ENCODE measurements around the gene EVA1B.

- TF ChIP-seq, protein P1, sequence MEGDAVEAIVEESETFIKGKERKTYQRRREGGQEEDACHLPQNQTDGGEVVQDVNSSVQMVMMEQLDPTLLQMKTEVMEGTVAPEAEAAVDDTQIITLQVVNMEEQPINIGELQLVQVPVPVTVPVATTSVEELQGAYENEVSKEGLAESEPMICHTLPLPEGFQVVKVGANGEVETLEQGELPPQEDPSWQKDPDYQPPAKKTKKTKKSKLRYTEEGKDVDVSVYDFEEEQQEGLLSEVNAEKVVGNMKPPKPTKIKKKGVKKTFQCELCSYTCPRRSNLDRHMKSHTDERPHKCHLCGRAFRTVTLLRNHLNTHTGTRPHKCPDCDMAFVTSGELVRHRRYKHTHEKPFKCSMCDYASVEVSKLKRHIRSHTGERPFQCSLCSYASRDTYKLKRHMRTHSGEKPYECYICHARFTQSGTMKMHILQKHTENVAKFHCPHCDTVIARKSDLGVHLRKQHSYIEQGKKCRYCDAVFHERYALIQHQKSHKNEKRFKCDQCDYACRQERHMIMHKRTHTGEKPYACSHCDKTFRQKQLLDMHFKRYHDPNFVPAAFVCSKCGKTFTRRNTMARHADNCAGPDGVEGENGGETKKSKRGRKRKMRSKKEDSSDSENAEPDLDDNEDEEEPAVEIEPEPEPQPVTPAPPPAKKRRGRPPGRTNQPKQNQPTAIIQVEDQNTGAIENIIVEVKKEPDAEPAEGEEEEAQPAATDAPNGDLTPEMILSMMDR (IDR thresholded peaks at IDR 0.05) = no peak
- TF ChIP-seq POLR2AphosphoS5 (IDR thresholded peaks at IDR 0.05; ENCODE audit: insufficient read depth in 1 of 2, low read depth in 1 of 2) = no peak
- no peak for TF ChIP-seq POLR2A (IDR thresholded peaks at IDR 0.05)
Measured at GRCh38 chr1:36344395-36344680, 20.9 kb upstream of the EVA1B start.
